Stimulated activated CD4-positive, alpha-beta T cell treated with anti-CD3 and anti-CD28 coated beads, Interleukin-4, amount 100 ng/mL, for 24 hours (primary cell): ENCODE data around the gene IQUB.
"Not testable (repeated sequence)": the region's sequence is repeated elsewhere in the genome, so short reads cannot be mapped to it uniquely, and the experiment has no call there.

Experiments
- DNase-seq: peaks from one replicate; pipeline ENCODE4 v3.0.0-alpha.2; 2020

The IQUB gene

GRCh38 chr7:123534383-123535260, at the start of gene IQUB:
Gene IQUB (minus strand): TSS chr7:123534595. CDS start chr7:123512340, 22,255 bp downstream.
- peak; percentile 97 for DNase-seq

GRCh38 chr7:123583821-123584220, 49.4 kb upstream of the IQUB start:
- no peak for DNase-seq

- DNase-seq = no peak
These were observed 46.7 kb upstream of the IQUB start for GRCh38 chr7:123581162-123581459.

GRCh38 chr7:123580406-123581161, 46.2 kb upstream of the IQUB start:
- DNase-seq = no peak

- no peak for DNase-seq
These were observed 45.0 kb upstream of the IQUB start for GRCh38 chr7:123579416-123579815.

GRCh38 chr7:123573896-123574467, 39.6 kb upstream of the IQUB start:
- no peak for DNase-seq

- DNase-seq = no peak
These were observed 38.9 kb upstream of the IQUB start for GRCh38 chr7:123573341-123573740.

GRCh38 chr7:123571684-123572083, 37.3 kb upstream of the IQUB start:
- DNase-seq = no peak

GRCh38 chr7:123571187-123571586, 36.8 kb upstream of the IQUB start:
- DNase-seq = no peak

GRCh38 chr7:123570390-123571182, 36.2 kb upstream of the IQUB start:
- no peak for DNase-seq

GRCh38 chr7:123569352-123570010, 35.1 kb upstream of the IQUB start:
- no peak for DNase-seq

- DNase-seq = no peak
These were observed 27.7 kb upstream of the IQUB start for GRCh38 chr7:123562121-123562520.

- DNase-seq = no peak
These were observed 24.0 kb upstream of the IQUB start for GRCh38 chr7:123558289-123558874.

- peak; percentile 99 for DNase-seq
These were observed 23.2 kb upstream of the IQUB start, which contains the start of gene NDUFA5 for GRCh38 chr7:123557398-123558288. Gene NDUFA5 (minus strand): TSS chr7:123557818. CDS start chr7:123557795, 23 bp downstream.

- DNase-seq = no peak
These were observed 22.6 kb upstream of the IQUB start for GRCh38 chr7:123557016-123557397.

- no peak for DNase-seq
These were observed 21.1 kb upstream of the IQUB start for GRCh38 chr7:123555484-123555883.

- no peak for DNase-seq
These were observed 18.8 kb upstream of the IQUB start for GRCh38 chr7:123553159-123553558.

- DNase-seq = no peak
These were observed 18.2 kb upstream of the IQUB start for GRCh38 chr7:123552641-123553040.

GRCh38 chr7:123552134-123552533, 17.7 kb upstream of the IQUB start:
- DNase-seq = not testable (repeated sequence)

- DNase-seq = no peak
These were observed 14.0 kb upstream of the IQUB start for GRCh38 chr7:123548406-123548805.

- no peak for DNase-seq
These were observed 5.5 kb upstream of the IQUB start for GRCh38 chr7:123539871-123540270.
